ENCODE data around the gene CD99L2. TPM values are rescaled to one million over a fixed set of nuclear protein-coding genes. Genes with fewer than 3 reads are reported as not detected.

The CD99L2 gene
- total RNA-seq, 1 experiment from 2014 or later = 29.5 TPM

DNA sequence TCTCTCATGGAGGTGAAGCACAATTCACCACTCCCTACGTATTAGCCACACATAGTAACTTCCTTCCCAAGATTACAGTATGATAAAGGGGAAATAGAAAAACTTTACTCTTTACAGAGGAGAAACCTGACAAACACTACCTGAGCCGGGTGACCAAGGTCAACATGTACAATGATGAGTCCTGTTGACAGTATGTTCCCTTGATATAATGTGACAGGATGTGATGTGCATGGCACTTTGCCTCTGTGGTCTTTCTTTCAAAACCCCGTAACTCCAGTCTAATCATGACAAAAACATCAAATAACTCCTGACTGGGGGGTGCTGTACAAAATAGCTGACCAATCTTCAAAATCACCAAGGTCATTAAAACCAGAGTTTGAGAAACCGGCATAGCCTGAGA, 60.6 kb downstream of the CD99L2 start:
- H3K9me3 ChIP-seq (ENCODE audit: low read depth, low read length, poor library complexity, severe bottlenecking) = peaks cover 5% of the 10 kb centered on the region
- no peaks in the 10 kb centered on the region for H3K36me3 ChIP-seq (ENCODE audit: insufficient read depth, low read length, poor library complexity, severe bottlenecking)
- H3K4me3 ChIP-seq (ENCODE audit: low read depth, low read length, poor library complexity, severe bottlenecking) = no peak overlapping the region
- H3K4me1 ChIP-seq (ENCODE audit: insufficient read depth, low read length, poor library complexity, severe bottlenecking) = no peaks in the 10 kb centered on the region
- ChIA-PET CTCF (no interaction called here), POLR2A (ENCODE audit: low non-redundant PET) (no interaction called here)
- BruUV-seq (replicated peaks) = no TSS peak
- no peak for TF ChIP-seq EZH2 (IDR thresholded peaks at IDR 0.05; ENCODE audit: borderline replicate concordance, low read depth, low read length, poor library complexity, severe bottlenecking)
- DNase-seq (ENCODE audit: low spot score) = no peak
- H3K27ac ChIP-seq (ENCODE audit: low read depth, low read length, poor library complexity, severe bottlenecking) = no peak overlapping the region
- H3K27me3 ChIP-seq (replicated peaks; ENCODE audit: insufficient read depth, low read depth, low read length, poor library complexity) = no peaks in the 10 kb centered on the region
- intact Hi-C loops (cut with micrococcal nuclease; ENCODE audit: unreplicated experiment) = no loop called here

DNA sequence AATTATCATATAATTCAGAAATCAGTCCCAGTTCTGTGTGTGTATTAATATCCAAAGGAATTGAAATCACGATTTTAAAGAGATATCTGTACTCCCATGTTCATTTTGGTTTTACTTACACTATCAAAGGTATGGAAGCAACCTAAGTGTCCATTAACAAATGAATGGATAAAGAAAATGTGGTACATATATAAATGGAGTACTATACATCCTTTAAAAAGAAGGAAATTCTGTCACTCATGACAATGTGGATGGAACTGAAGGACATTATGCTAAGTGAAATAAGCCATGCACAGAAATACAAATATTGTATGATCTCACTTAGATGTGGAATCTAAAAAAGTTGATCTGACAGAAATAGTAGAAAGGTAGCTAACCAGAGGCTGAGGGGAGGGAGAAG, 63.8 kb downstream of the CD99L2 start:
- POLR2A ChIA-PET (ENCODE audit: low non-redundant PET) = no interaction called here
- Histone ChIP-seq H3K36me3 (ENCODE audit: insufficient read depth, low read length, poor library complexity, severe bottlenecking) (no peaks in the 10 kb centered on the region), H3K27ac (ENCODE audit: low read depth, low read length, poor library complexity, severe bottlenecking) (no peak overlapping the region), H3K4me3 (ENCODE audit: low read depth, low read length, poor library complexity, severe bottlenecking) (no peak overlapping the region), H3K9me3 (ENCODE audit: low read depth, low read length, poor library complexity, severe bottlenecking) (peaks cover 5% of the 10 kb centered on the region), H3K4me1 (ENCODE audit: insufficient read depth, low read length, poor library complexity, severe bottlenecking) (no peaks in the 10 kb centered on the region), H3K27me3 (replicated peaks; ENCODE audit: insufficient read depth, low read depth, low read length, poor library complexity) (no peaks in the 10 kb centered on the region)
- DNase-seq (ENCODE audit: low spot score) = no peak
- CTCF ChIA-PET = no interaction called here
- BruUV-seq (replicated peaks) = no TSS peak
- intact Hi-C loops (cut with micrococcal nuclease; ENCODE audit: unreplicated experiment) = no loop called here
- TF ChIP-seq, protein P1, sequence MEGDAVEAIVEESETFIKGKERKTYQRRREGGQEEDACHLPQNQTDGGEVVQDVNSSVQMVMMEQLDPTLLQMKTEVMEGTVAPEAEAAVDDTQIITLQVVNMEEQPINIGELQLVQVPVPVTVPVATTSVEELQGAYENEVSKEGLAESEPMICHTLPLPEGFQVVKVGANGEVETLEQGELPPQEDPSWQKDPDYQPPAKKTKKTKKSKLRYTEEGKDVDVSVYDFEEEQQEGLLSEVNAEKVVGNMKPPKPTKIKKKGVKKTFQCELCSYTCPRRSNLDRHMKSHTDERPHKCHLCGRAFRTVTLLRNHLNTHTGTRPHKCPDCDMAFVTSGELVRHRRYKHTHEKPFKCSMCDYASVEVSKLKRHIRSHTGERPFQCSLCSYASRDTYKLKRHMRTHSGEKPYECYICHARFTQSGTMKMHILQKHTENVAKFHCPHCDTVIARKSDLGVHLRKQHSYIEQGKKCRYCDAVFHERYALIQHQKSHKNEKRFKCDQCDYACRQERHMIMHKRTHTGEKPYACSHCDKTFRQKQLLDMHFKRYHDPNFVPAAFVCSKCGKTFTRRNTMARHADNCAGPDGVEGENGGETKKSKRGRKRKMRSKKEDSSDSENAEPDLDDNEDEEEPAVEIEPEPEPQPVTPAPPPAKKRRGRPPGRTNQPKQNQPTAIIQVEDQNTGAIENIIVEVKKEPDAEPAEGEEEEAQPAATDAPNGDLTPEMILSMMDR (conservative IDR thresholded peaks at IDR 0.05; ENCODE audit: low read depth, low read length) = no peak
- no peak for TF ChIP-seq EZH2 (IDR thresholded peaks at IDR 0.05; ENCODE audit: borderline replicate concordance, low read depth, low read length, poor library complexity, severe bottlenecking)

DNA sequence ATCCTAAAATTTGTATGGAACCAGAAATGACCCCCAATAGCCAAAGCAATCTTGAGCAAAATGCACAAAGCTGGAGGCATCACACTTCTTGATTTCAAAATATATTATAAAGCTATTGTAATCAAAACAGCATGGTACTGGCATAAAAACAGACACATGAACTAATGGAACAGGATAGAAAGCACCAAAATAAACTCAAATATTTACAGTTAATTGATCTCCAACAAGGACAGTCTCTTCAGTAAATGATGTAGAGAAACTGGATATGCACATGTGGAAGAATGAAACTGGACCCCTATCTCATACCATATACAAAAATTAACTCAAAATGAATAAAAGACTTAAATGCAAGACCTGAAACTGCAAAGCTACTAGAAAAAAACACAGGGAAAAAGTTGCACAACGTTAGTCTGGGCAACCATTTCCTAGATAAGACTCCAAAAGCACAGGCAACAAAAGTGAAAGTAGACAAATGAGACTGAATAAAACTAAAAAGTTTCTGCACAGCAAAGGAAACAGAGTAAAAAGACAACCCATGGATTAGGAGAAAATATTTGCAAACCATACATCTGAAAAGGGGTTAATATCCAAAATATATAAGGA, 64.9 kb downstream of the CD99L2 start:
- Histone ChIP-seq H3K27ac (ENCODE audit: low read depth, low read length, poor library complexity, severe bottlenecking) (no peak overlapping the region), H3K4me1 (ENCODE audit: insufficient read depth, low read length, poor library complexity, severe bottlenecking) (no peaks in the 10 kb centered on the region), H3K36me3 (ENCODE audit: insufficient read depth, low read length, poor library complexity, severe bottlenecking) (no peaks in the 10 kb centered on the region), H3K9me3 (ENCODE audit: low read depth, low read length, poor library complexity, severe bottlenecking) (peaks cover 5% of the 10 kb centered on the region), H3K27me3 (replicated peaks; ENCODE audit: insufficient read depth, low read depth, low read length, poor library complexity) (no peaks in the 10 kb centered on the region), H3K4me3 (ENCODE audit: low read depth, low read length, poor library complexity, severe bottlenecking) (no peak overlapping the region)
- ChIA-PET CTCF (no interaction called here), POLR2A (ENCODE audit: low non-redundant PET) (no interaction called here)
- no peak for TF ChIP-seq EZH2 (IDR thresholded peaks at IDR 0.05; ENCODE audit: borderline replicate concordance, low read depth, low read length, poor library complexity, severe bottlenecking)
- TF ChIP-seq, protein P1 (conservative IDR thresholded peaks at IDR 0.05; ENCODE audit: low read depth, low read length) = no peak
- intact Hi-C loops (cut with micrococcal nuclease; ENCODE audit: unreplicated experiment) = no loop called here
- no peak for DNase-seq (ENCODE audit: low spot score)
- no TSS peak for BruUV-seq (replicated peaks)

DNA sequence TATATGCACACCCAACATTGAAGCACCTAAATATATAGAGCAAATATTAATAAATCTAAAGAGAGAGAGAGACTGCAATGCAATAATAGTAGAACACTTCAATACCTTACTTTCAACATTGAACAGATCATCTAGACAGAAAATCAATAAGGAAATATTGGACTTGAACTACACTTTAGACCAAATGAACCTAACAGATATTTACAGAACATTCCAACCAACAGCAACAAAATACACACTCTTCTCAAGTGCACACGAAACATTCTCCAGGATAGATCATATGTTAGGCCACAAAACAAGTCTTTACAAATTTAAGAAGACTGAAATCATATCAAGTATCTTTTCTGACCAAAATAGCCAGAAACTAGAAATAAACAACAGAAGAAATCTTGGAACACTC, 66.6 kb downstream of the CD99L2 start:
- BruUV-seq (replicated peaks) = no TSS peak
- TF ChIP-seq, protein P1 (conservative IDR thresholded peaks at IDR 0.05; ENCODE audit: low read depth, low read length) = no peak
- TF ChIP-seq EZH2 (IDR thresholded peaks at IDR 0.05; ENCODE audit: borderline replicate concordance, low read depth, low read length, poor library complexity, severe bottlenecking) = no peak
- ChIA-PET CTCF (no interaction called here), POLR2A (ENCODE audit: low non-redundant PET) (no interaction called here)
- Histone ChIP-seq H3K27ac (ENCODE audit: low read depth, low read length, poor library complexity, severe bottlenecking) (no peak overlapping the region), H3K4me1 (ENCODE audit: insufficient read depth, low read length, poor library complexity, severe bottlenecking) (no peaks in the 10 kb centered on the region), H3K9me3 (ENCODE audit: low read depth, low read length, poor library complexity, severe bottlenecking) (peaks cover 5% of the 10 kb centered on the region), H3K27me3 (replicated peaks; ENCODE audit: insufficient read depth, low read depth, low read length, poor library complexity) (no peaks in the 10 kb centered on the region), H3K4me3 (ENCODE audit: low read depth, low read length, poor library complexity, severe bottlenecking) (no peak overlapping the region), H3K36me3 (ENCODE audit: insufficient read depth, low read length, poor library complexity, severe bottlenecking) (no peaks in the 10 kb centered on the region)
- DNase-seq (ENCODE audit: low spot score) = no peak
- intact Hi-C loops (cut with micrococcal nuclease; ENCODE audit: unreplicated experiment) = no loop called here

Measured in A673 (cell line).